Inflammatory macrophage (primary cell): ENCODE data around the gene TMEM86B.
A peak's percentile ranks its signal among the peaks of the same experiment; 100 is the strongest.

Source experiments
- DNase-seq, 2 donors: peaks; one replicate each; pipeline ENCODE4 v3.0.0-alpha.2; 2020 to 2022
- total RNA-seq, 18 experiments: gene quantifications; one replicate each; lab custom pipeline; 2026; ENCODE audit warnings: mixed read lengths in 6 of 18, inconsistent platforms in 2 of 18; lab: John Stamatoyannopoulos, UW

TMEM86B gene, protein sequence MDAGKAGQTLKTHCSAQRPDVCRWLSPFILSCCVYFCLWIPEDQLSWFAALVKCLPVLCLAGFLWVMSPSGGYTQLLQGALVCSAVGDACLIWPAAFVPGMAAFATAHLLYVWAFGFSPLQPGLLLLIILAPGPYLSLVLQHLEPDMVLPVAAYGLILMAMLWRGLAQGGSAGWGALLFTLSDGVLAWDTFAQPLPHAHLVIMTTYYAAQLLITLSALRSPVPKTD
- total RNA-seq, result 0.08 to 1.1 (median 0.36) reads per million in 18 experiments

DNA sequence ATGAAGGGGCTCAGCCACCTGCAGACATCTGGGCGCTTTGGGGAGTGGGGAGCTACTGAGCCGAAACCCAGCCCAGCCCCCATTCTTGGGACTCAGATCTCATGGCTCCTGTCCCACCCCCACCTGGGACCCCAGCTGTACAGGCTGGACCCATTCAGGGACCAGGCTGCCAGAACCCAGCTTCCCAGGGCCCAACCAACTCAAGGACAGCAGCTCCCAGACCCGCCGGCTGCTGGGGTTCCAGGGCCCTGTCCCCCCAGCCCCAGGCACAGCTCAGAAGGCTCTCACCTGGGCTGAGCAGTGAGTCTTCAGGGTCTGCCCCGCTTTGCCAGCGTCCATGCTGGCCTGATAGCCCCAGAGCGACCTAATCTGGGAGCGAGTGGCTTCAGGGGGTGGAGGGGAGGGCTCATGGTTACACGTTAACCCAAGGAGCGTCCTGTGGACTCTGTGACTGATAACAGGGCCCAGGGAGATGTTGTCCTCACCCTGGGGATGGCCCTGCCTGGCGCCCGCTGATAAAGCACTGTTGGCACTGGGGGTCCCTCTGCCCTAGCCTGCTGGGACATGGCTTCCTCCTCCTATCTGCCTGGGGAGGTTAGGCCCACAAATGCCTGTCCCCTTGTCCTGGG, at the start of gene TMEM86B:
TMEM86B (minus strand) TSS at position 361 of the 629 bp plus-strand sequence; CDS start at position 339, 22 bp downstream.
- DNase-seq, result no peak

DNA sequence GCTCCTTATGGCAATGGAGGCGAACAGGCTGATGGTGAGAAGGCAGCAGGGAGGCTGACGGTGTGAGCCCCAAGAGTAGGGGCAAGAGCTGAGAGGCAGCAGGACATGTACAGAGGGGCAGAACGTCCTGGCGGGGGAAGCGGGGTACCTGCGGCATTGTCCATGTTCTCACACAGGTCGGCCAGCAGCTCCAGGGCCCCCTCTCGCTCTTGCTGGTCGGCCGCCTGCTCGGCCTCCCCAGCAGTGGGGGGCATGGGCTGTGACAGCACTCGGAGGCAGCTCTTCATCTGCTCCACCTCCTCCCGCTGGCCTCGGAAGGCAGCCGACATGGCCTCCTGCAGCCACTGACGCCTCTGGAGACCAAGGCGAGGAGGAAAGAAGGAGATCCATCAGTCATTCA, 48.9 kb upstream of the TMEM86B start:
- DNase-seq, result no peak

DNA sequence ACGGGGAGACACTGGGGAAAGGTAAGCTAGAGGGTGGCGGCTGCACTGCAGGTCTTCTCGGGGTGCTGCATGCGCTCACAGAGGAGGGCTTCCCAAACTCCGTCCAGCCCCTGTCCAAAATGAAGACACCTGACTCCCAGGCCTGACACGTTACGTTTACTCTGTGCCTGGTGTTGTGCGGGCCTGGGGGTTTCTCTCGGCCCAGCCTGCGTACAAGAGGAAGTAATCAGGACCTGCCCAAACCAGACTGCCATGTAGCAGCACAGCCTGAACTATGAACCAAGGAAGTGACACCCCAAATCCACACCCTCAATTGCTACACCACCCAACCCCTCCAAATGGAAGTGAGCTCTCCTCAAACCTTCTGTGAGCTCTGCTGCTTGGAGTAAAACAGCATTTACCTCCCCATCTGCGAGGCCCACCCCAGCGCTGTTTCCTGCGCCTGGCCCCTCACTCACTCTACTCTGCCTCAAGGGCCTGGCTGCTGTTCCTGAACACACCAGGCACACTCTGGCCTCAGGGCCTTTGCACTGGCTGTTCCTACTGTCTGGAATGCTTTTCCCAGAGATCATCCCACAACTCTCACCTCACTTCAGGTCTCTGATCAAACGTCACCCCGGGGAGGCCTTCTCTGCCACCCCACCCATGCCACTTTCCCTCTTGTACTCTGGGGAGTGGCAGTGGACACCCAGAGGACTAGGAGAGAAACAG, 48.3 kb upstream of the TMEM86B start:
- DNase-seq, result peak in 1 of 2 donors; percentile 29

DNA sequence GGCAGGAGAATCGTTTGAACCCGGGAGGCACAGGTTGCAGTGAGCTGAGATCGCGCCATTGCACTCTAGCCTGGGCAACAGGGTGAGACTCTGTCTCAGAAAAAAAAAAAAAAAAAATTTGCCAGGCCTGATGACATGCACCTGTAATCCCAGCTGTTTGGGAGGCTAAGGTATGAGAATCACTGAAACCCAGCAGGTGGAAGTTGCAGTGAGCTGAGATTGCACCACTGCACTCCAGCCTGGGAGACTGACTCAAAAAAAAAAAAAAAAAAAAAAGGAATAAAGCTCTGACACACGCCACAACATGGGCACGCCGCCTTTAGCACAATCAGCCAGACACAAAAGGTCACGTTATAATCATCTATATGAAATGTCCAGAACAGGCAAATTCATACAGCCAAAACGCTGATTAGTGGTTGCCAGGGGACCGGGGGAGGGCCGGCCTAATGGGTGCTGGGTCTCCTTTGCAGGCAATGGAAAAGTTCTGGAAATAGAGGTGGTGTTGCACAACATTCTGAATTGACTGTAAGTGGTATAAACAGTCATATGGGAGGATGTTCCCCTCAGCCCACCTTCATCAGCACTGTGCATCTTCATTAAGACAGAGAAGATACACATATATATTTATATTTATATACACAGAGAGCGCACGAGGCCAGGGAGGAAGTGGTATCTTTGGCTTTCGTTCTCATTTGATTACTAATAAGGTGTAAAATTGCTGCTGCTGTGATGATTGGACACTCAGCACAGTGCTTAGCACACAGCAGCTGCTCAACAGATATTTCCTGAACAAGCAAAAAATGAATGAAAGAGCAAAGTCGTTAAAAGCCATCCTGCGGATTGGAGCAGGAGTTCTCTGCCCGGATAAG, 47.5 kb upstream of the TMEM86B start:
- DNase-seq, result no peak

DNA sequence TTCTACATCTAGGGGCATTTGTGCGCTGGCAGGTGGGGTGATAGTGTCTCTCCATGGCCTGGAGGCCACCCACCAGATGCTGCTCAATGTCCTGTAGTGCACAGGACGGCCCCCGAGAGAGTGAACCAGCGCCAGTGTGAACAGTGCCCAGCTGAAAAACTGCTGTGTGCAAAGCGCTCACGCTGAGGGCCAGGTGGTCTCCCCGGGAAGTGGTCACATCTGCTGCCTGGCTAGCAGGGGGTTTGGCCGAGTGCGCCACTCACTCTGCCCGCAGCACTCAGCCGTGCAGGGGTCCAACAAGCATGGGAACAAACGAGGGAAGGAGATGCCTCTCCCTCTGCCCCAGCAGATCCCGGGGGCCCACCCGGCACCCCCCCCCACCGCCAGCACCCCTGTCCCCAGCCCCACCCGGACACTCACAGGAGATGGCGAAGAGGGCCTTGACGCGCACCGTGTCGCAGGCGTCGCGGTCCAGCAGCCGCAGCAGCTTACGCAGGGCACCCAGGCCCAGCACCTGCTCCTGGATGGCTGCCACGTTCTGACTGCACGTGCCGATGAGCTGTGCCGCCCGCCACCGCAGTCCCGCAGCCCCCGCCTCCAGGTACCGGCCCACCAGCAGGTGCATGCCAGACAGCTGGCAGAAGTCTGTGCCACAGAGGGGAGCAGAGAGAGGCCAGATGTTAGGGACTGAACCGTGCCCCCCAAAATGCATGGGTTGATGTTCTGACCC, 45.6 kb upstream of the TMEM86B start:
- DNase-seq, result no peak

DNA sequence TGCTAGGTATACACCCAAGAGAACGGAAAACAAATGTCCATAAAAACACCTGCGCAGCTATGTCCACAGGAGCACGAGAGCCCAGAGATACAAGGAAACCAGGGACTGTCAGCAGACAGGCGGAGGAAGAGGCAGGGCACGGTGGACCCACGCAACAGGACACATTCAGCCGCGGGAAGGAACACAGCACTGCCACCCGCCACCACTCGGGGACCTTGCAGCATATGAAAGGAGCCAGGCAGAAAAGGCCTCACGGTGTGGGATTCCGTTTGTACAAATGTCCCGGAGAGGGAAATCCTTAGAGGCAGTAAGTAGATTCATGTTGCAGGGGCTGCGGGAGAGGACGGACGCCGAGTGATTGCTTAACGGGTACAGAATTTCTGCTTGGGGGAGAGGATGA, 43.6 kb upstream of the TMEM86B start:
- no peak for DNase-seq

DNA sequence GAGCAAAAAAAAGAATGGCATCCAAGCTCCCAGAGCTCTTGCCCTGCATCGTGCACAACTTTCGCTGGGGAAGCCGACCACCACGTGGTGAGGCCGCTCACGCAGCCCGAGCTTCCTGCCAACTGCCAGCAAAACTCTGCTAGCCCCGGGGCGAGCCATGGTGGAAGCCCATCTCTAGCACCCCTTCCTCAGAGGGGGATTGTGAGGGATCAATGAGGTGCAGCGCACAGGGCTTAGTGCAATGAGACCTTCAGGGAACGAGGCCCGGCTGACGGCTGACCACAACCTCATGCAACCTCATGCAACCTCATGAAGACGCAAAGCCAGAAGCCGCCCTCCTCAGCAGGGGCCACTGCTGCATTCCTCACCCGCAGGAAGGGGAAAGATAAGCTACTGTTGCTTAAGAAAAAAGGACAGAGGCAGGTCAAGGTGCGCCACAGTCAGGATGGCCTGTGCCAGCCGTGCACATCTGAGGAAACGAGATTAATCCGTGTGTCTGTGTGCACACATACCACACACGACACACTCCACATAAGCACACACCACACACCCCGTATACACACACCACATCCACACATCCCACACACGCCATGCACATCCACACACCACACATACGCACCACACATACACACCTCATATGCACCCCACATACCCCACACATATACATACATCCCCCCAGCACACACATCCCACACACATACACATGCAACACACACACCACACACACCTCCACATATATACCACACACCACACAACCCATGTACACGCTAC, 41.8 kb upstream of the TMEM86B start:
- no peak for DNase-seq

DNA sequence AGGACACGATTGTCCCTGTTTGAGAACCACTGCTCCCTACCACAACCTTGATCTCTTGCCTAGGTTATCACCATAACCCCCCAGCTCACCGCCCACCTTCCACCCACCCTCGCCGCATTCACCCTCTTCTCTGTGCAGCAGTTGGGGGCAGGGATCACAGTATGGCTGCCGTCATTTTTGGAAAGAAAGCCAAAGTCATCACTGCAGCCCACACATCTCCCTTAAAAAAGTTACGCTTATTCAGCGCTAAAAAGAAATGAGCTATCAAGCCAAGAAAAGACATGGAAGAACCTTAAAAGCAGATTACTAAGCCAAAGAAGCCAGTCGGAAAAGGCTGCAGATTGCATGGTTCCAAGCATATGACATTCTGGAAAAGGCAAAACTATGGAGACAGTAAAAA, 40.7 kb upstream of the TMEM86B start:
- DNase-seq, result no peak

DNA sequence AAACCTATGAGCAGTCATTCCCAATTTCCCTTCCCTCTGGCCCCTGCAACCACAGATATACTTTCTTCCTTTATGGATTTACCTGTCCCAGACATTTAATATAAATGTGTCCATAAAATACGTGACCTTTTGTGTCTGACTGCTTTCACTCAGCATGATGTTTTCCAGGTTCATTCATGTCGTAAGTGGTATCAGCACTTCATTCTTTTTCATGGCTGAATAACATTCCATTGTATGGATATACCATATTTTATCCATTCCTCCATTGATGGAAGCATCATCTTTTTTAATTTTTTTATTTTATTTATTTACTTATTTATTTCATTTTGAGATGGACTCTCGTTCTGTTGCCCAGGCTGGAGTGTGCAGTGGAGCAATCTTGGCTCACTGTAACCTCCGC, 38.3 kb upstream of the TMEM86B start:
- DNase-seq, result no peak

DNA sequence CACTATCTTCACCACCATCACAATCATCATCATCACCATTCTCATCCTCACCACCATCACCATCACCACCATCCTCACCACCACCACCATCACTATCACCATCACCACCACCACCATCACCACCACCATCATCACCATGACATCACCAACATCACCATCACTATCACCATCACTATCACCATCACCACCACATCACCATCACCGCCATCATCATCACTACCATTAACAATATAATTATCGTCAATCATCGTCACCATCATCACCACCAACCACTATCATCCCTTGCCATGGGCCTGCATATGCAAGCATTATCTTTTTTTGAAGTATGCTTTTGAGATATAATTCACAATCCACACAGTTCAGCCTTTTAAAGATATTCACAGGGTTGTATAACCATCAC, 37.8 kb upstream of the TMEM86B start:
- no peak for DNase-seq

DNA sequence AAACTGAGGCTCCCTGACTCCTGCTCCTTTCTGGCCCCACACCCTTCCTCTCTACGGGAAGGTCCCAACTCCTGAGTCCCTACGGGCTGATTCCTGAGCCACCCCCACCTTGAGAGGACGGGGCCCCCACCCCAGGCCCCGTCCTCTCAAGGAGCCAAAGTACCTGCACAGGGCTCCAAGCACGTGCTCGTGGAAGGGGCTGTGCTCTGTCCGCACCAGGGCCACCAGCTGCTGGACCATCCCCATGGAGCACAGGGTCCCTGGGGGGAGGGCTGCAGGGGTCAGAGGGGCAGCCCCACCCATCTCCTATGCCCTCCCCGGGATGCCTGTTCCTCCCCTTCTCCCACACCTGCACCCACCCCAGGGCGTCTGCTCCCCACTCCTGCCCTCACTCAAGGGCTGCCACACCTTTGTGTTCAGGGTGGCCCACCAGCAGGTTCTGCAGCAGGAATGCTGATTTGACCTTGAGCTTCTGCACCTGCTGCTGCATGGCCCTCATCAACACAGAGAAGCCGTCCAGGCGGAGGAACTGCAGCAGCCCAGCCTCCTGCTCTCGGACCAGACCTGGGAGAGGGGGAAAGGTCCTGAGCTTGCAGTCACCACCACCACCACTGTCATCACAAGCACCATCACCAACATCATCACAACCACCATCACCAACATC, 37.3 kb upstream of the TMEM86B start:
- no peak for DNase-seq

DNA sequence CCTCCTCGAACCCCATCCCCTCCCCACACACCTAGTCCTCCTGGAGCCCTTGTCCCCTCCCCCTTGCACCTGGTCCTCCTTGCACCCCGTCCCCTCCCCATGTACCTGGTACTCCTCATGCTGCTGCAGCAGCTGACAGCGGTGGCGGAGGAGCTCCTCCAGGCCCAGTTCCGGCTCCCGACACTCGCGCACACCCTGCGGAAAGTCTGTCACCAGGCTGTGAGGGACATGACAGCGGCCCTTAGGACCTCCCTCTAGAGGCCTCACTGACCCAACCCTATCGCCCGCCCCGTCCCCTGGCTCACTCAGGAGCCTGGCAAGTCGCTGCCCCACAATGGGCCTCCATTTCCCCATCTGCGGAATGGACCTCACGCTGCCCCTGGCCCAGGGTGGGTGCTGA, 36.6 kb upstream of the TMEM86B start:
- DNase-seq, result no peak

DNA sequence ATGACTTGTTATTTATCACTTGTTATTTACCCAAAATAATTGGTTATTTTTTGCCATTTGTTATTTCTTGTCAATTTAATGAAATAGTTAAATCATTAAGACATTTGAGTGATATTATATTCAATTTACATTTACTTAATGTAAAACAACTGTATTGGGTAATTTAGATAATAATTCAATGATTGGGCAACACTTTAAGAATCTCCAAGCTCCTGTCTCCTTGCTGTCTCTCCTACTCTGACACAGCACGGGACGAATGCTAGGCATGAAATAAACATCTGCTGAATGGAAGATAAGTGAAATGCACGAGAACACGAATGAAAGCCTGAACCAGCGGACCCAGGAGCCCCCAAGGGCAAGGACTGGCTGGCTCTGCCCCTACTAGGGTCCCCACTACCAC, 36.0 kb upstream of the TMEM86B start:
- no peak for DNase-seq

DNA sequence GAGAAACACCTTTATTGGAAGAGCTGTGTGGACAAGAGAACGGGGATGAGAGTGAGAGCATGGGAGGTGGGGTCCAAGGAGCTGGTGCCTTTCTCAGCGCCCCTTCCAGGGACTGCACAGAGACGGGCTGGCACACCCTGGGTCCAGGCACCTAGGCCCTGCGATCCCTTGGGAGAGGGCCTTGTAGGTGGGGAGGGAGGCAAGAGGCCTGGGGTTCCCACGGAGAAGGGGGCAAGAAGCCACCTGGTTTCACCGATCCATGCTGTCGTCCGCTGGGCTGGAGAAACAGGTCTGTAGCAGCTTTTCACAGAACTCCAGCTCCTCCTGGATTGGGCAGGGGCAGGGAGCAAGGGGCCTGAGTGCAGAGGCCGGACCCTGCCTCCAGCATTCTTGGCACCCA, 33.8 kb upstream of the TMEM86B start:
- no peak for DNase-seq

DNA sequence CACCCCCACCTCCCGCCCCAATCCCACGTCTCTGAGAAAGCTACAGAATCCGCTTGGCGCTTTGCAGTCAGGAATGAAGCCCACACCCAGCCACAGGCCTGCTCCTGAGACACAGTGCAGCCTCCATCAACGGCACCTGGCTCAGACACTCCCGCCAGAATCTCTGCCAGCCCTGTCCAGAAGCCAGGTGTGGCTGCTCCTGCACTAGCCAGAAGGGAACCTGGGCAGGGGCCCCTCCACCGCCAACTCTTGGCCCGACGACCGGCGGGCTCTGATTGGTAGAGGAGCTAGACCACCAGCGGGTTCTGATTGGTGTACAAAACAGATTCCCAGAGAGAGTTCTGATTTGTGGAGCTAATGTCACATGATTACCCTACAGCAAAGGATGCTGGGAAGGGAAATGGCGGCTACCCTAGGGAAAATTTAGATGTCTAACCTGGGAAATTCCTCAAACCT, 33.1 kb upstream of the TMEM86B start:
- DNase-seq, result no peak

DNA sequence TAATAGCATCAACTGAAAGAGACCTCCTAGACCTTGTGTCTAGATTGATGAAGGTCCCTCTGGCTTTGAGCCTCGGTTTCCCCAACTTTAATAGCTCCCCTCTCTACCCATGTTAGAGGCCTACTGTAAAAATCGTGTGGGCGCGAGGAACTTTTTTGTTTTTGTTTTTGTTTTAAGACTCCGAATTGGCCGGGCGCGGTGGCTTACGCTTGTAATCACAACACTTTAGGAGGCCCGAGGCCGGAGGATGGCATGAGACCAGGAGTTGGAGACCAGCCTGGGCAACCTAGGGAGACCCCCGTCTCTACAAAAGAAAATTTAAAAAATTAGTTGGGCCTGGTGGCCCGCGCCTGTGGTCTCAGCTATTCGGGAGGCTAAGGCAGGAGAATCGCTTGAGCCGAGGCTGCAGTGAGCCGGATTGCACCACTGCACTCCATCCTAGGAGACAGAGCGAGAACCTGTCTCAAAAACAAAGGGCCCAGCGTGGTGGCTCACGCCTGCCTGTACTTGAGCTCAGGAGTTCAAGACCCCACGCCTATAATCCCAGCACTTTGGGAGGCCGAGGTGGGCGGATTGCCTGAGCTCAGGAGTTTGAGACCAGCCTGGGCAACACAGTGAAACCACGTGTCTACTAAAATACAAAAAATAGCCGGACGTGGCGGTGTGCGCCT, 31.1 kb upstream of the TMEM86B start:
- DNase-seq, result no peak

DNA sequence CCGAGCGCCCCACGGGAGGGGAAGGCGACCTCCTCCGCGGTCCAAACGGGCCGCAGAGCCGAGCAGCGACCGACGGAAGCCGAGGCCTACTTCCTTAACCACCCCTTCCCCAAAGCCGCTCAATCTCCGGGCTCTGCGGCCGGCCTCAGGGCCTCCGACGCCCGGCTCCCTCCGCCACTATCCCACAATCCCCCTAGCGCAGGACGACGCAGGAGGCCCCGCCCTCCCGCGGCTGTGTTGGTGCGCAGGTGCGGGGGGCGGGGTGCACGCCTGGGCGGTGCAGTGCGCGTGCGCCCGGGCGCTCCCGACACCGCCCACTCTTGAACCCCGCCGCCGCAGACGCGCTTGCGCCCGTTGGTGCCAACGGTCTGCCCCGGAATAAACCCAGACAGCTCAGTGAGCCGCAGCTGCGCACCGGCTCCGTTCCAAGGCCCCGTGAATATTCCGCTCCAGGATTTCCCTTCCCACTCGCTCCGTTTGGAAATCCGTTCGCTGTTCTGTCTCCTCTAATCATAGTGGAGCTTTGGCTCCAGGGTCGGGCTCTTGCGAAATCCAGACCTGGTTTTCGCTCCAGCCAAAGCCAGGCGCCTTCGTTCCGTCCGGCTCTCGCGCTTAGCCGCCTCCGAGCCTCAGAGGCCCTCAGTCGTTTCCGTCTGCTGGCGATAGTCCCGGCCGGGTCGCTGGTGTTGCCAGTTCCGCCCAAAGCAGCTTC, 30.4 kb upstream of the TMEM86B start, which contains the start of gene PPP6R1:
PPP6R1 (minus strand) TSS at position 190 of the 712 bp plus-strand sequence. CDS start 11,914 bp downstream, outside the sequence.
- DNase-seq, result peak; percentile 97 to 99

DNA sequence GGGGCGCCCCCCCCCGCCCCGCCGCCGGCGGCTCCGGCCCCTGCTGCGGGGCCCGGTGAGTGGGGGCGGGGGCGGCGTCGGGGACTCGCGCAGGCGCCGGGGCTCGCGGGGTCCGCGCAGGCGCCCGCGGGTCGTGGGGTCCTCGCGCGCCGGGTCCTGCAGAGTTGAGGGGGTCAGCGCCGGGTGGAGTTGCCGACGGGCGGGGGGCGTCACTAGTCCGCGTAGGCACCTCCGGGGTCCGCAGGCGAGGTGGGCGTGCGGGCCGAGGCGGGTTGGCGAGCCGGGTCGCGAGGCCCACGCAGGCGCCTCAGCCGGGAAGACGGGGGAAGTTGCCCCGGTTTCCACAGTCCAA, 29.9 kb upstream of the TMEM86B start:
- peak in 1 of 2 donors; percentile 13 for DNase-seq
